ENCODE results near the gene MOCS2. TPM values are rescaled to one million over a fixed set of nuclear protein-coding genes. Genes with fewer than 3 reads are reported as not detected.
"Not testable (repeated sequence)": the region's sequence is repeated elsewhere in the genome, so short reads cannot be mapped to it uniquely, and the experiment has no call there.

MOCS2 gene, protein sequence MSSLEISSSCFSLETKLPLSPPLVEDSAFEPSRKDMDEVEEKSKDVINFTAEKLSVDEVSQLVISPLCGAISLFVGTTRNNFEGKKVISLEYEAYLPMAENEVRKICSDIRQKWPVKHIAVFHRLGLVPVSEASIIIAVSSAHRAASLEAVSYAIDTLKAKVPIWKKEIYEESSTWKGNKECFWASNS
- total RNA-seq (2014; rRNA removed; shearing (Covaris generic)) = 53.4 and 74.6 TPM in 2 replicates
- 45.1 and 47.7 TPM in 2 replicates for polyA plus RNA-seq (2015; cell fraction: cytosol; rRNA removed)
- 34.7 TPM in 2 replicates for polyA plus RNA-seq (2015; cell fraction: nucleus; rRNA removed)

DNA sequence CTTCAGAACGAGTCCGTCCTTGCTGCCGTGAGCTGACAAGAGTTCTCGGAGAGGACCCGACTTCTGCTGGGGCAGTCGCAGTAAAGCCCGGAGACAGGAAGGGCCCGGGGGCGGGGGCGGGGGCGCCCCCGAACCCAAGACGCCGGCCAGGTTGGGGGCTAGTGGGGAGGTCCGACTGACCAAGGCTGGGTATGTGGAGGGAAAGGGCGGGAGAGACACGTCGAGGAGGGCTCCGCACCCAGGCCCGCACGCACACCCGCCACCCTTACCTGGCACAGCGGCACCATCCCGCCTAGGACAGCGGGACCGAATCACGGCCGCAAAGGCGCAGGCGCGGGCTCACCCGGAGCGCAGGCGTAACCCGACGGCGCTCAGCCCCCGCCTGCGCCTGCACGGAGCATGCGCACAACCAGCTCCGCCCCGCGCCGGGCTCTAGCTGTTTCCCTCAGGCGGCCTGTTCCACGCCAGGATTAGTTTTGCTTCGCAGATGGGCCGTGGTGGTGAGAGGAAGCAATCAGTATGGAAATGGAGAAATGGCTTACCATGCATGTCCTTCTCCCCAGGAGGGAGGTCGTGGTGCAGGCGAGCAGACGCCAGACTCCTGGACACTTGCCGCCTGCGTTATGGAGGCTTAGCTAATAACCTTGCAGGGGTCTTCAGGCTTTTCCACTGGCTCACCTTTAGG is at the start of gene MOCS2:
Gene MOCS2, minus strand, starts transcription at position 315 of the 685 bp plus-strand sequence. CDS start 2,583 bp downstream, outside the sequence.
- in situ Hi-C loops (cut with HindIII; ENCODE audit: low pct_unique_long_range_greater_than_20kb, low sequenced_read_pairs) = no loop called here

DNA sequence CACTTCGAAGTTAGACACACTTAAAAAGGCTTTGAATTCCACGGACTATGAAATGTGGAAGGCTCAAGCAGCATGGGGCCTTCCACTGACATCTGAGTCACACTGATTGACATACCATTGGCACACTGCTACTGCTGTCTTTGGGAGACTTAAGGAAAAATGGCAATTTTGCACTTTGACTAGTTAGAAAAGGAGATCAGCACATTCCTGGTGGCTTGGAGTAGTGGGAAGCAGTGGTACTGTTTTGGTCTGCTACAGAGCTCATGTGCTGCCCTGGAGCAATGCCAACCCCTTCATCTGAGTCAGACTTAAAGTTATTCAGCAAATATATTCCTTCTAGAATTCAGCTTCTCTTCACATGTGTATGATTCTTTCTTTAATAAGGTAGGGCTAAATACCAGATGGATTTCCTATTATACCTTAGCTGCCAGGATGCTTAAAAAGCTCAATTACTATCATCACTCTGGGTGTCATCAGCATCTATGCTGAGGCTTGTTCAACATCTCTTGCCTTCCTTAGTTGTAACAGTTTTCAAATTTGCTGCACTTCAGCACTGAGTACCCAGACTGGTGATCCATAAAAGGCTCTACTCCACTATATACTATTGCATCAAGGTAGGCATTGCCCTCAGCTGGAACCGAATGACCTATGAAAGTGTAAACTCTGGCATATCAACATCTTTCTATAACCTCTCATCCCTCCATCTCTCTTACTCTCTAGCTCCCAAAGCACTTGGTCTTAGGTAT is 42.3 kb upstream of the MOCS2 start:
- DNase-seq (ENCODE audit: low read depth, low spot score) = no peak
- in situ Hi-C loops (cut with HindIII; ENCODE audit: low pct_unique_long_range_greater_than_20kb, low sequenced_read_pairs) = no loop called here

More for the DNA sequence above, at the start of gene MOCS2:
- peak; percentile 87 for DNase-seq (ENCODE audit: low read depth, low spot score)

DNA sequence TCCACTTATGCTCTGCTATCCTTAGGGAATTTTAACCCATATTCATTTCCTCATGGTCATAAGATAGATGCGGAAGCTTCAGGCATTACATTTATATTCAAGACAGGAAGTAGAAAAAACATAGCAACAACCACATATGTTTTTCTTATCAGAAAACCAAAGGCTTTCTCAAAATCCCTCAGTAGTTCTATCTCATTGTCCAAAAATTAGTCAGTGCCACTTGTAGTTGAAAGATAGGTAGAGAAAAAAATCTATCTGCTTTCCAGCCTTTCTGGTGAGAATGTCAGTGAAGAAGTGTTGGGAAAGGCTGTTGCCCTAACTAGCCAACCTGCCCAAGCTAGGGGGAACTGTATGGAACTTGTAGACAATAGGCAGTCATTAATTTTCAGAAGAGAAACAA is 23.5 kb upstream of the MOCS2 start:
- in situ Hi-C loops (cut with HindIII; ENCODE audit: low pct_unique_long_range_greater_than_20kb, low sequenced_read_pairs) = no loop called here
- DNase-seq (ENCODE audit: low read depth, low spot score) = no peak

DNA sequence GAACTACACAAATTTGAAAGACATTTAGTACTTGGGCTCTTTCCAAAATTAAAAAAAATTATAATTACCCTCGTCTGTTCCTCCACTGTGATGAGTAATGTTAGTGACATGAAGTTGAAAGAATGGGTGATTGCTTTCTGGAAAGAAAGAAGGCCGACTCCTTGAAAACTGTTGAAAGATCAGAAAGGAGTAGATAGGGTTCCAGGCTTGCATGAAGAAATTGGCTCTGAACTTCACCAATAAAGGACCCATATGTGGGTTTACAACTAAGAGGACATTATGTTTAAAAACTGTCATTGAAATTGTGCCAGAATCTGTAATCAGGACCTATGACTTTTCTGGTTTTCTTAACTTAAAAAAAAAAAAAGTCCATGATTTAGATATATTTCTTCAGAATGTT is 20.7 kb upstream of the MOCS2 start:
- in situ Hi-C loops (cut with HindIII; ENCODE audit: low pct_unique_long_range_greater_than_20kb, low sequenced_read_pairs) = no loop called here
- DNase-seq (ENCODE audit: low read depth, low spot score) = no peak

DNA sequence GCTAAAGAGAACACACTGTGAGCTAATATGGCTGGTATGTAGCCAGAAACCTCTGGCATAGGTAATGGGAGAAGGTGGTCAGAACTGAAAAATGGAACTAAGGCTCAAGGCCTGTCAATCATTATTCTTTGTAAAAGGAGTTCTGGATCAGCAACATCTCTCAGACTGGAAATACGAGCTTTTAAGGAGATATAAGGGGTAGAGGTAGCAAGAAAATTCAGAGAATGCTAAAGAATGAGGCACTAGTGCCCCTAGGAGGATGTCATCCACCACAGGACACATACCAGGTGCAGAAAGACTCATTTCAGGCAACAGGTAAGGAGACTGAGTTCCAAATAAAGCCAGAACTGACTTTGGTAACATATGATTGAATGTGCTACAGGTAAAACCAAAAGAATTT is 18.9 kb upstream of the MOCS2 start:
- no peak for DNase-seq (ENCODE audit: low read depth, low spot score)
- in situ Hi-C loops (cut with HindIII; ENCODE audit: low pct_unique_long_range_greater_than_20kb, low sequenced_read_pairs) = no loop called here

DNA sequence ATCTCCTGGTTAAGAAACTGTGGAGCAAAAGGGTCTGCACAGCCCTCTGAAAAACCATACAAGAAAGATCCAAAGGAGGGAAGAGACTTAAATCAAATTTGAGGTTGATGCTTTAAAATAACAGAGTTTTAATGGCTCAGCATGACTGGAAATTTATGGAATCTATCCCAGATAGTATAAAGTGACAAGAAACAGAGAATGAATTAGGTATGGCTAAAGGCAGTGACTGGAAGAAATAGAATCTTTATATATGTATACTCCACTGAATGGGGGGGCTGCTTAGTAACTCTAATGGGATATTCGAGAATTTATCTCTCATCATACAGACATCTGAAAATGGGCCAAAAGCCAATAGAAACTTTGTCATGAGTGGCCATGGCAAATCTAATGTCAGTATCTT is 17.6 kb upstream of the MOCS2 start:
- no peak for DNase-seq (ENCODE audit: low read depth, low spot score)
- in situ Hi-C loops (cut with HindIII; ENCODE audit: low pct_unique_long_range_greater_than_20kb, low sequenced_read_pairs) = no loop called here

DNA sequence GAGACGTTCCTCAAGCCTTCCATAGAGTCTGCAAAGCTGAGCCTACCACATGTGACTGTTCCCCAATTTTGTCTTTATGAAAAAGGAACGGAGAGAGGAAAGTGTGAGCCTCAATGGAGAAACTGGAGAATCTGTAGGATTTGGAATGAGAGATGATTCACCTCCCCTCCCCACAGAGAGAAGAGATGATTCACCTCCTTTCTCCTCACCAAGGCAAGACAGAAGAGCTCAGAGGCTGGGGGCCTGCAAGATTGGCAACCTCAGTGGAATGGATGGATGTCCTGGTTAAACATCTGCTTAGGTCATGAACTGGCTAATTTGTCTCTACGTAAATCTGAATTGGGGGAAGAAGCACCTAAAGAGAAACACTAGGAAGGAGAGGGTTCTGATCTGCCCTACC is 17.0 kb upstream of the MOCS2 start:
- in situ Hi-C loops (cut with HindIII; ENCODE audit: low pct_unique_long_range_greater_than_20kb, low sequenced_read_pairs) = no loop called here
- DNase-seq (ENCODE audit: low read depth, low spot score) = no peak

DNA sequence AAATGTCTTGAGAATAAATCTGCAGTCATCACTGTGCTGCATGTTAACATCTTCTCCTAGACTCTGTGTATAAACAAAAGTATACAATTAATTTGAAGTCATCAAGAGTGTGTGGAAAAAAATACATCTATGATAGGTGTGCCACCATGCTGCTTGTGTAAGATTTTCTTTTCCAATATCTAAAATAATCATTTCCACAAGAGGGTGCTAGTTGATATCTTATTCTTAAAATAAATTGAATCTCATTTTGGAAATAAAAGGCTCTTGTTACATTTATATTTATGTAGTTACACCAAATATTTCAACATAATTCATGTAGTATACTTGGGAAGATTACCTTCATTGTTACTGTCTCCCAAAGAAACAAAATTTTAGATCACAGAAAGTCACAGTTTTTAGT is 14.1 kb upstream of the MOCS2 start:
- peak; percentile 38 for DNase-seq (ENCODE audit: low read depth, low spot score)
- in situ Hi-C loops (cut with HindIII; ENCODE audit: low pct_unique_long_range_greater_than_20kb, low sequenced_read_pairs) = no loop called here

DNA sequence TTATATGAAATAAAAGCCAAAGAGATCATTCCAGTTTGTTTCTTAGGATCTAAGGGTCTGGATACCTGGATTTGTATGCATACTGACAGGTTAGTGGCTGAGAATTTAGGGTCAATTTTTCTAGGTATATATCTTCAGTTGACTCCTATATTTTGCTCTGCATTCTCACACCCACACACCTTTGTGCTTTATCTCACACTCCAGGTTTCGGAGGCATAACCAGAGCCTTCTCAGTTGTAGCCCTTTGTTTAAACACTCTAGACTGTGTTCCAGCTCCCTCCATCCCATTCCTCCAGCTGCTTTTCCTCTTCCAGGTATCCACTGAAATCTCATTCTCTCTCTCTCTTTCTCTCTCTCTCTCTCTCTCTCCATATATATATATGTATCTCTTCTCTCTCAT is 10.6 kb upstream of the MOCS2 start:
- in situ Hi-C loops (cut with HindIII; ENCODE audit: low pct_unique_long_range_greater_than_20kb, low sequenced_read_pairs) = no loop called here
- DNase-seq (ENCODE audit: low read depth, low spot score) = no peak

DNA sequence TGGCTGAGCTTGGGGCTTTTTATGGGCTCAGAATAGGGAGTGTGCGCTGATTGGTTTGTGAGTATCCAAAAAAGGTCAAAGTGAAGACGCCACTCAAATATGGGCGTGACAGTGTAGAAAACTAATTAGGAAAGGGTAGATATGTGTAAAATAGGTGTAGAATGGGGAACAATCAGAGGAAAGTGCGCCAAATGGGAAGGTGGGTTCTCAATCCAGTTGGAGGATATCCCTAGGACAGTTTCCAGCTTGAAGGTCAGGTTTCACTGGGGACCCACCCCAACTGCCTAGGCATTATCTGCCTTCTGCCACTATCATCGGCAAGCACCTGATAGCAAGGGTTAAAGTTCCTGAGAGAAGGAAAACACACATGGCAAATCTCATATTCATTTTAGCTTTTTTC is 9.3 kb upstream of the MOCS2 start:
- in situ Hi-C loops (cut with HindIII; ENCODE audit: low pct_unique_long_range_greater_than_20kb, low sequenced_read_pairs) = no loop called here
- DNase-seq (ENCODE audit: low read depth, low spot score) = no peak

DNA sequence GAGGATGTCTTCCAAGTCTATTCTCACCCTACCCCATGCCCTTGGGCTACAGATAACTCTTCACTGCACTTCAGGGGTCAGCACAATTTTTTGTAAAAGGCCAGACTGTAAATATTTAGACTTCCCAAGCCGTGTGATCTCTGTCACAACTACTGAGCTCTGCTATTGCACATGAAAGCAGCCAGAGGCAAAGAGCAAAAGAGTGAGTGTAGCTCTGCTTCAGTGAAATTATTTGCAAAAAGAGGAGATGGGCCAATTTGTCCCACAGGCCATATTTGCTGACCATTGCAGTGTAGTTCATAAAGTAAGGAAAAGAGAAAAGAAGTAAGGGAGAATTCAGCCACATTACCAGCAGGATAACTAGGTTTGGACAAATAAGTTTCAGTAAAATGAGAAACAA is 7.0 kb upstream of the MOCS2 start:
- in situ Hi-C loops (cut with HindIII; ENCODE audit: low pct_unique_long_range_greater_than_20kb, low sequenced_read_pairs) = no loop called here
- peak; percentile 22 for DNase-seq (ENCODE audit: low read depth, low spot score)

DNA sequence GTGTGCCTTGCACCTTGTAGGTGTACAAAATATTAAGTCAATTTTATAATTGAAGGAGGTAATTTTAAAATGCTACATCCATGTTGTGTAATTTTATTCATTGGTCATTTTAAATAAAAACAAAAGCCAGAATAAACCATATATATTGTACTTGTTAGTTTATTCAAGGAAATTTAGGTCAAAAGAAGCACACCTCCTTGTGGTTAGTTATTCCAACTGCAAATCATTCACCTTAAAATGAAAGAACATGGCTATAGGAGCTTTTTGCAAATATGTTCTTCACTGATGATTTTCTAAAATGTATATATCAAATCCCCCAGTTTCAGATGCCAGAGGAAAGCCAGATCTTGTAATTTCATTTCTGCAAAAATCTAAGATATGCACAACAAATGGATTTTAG is 5.4 kb upstream of the MOCS2 start:
- in situ Hi-C loops (cut with HindIII; ENCODE audit: low pct_unique_long_range_greater_than_20kb, low sequenced_read_pairs) = no loop called here
- peak; percentile 34 for DNase-seq (ENCODE audit: low read depth, low spot score)

DNA sequence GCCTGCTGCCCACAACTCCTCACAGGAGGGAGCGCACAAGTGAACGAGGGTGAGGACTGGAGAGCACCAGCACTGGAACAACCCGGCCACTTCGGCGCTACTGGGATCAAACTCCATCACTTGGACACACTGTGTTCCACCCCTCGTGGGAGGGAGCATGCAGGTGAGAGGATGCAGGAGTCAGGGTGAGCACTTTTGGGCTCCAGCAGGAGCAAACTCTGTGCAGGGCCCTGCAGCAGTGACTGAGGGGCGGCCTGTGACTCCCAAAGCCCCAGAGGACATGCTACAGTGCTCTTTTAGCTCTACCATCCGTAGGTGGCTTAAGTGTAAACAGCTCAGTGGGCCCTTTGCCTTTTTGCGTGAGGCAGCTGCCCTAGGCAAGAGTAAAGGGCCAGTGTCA is 4.4 kb upstream of the MOCS2 start:
- in situ Hi-C loops (cut with HindIII; ENCODE audit: low pct_unique_long_range_greater_than_20kb, low sequenced_read_pairs) = no loop called here
- no peak for DNase-seq (ENCODE audit: low read depth, low spot score)

DNA sequence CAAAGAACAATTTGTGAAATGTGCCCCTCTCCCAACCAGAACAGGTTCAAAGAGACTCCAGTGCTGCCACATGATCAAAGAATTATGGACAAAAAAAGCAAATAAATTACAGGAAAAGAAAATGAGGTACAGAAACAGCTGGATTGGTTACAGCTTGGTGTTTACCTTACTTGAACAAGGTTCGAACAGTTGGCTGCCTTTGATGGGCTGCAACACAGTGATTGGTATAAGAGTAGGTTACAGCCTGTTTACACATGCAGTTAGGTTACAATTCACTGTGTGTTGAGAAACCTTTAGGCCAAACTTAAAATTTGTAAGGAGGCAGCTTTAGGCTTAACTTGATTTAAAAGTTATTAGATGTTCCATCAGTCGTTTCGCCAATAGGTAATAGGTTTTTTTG is 3.4 kb upstream of the MOCS2 start:
- in situ Hi-C loops (cut with HindIII; ENCODE audit: low pct_unique_long_range_greater_than_20kb, low sequenced_read_pairs) = no loop called here
- no peak for DNase-seq (ENCODE audit: low read depth, low spot score)

DNA sequence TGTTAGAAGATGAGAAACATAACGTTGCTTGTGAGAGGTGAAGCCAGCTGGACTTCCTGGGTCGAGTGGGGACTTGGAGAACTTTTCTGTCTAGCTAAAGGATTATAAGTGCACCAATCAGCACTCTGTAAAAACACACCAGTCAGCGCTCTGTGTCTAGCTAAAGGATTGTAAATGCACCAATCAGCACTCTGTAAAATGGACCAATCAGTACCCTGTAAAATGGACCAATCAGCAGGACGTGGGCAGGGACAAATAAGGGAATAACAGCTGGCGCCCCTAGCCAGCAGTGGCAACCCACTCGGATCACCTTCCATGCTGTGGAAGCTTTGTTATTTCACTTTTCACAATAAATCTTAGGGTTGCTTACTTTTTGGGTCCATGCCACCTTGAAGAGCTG is 2.8 kb upstream of the MOCS2 start:
- in situ Hi-C loops (cut with HindIII; ENCODE audit: low pct_unique_long_range_greater_than_20kb, low sequenced_read_pairs); DNase-seq (ENCODE audit: low read depth, low spot score): not testable (repeated sequence)

DNA sequence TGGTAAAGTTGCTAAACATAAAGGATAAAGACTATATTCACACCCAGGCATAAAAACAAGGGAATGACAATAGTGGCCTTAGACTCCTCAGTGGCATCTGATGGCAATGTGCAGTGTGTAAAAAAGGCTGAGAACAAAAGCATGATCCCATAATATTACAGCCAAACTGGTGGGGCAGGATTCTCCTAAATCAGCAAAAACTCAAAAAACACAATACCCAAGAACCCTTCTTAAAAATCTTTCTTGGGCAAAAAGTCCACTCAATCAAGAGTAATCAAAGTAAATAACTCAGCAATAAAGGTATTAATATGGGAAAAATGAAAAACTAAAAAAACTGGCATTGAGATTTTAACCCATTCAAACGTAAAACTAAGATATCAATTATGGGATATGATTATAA is 1.6 kb upstream of the MOCS2 start:
- no peak for DNase-seq (ENCODE audit: low read depth, low spot score)
- in situ Hi-C loops (cut with HindIII; ENCODE audit: low pct_unique_long_range_greater_than_20kb, low sequenced_read_pairs) = no loop called here

DNA sequence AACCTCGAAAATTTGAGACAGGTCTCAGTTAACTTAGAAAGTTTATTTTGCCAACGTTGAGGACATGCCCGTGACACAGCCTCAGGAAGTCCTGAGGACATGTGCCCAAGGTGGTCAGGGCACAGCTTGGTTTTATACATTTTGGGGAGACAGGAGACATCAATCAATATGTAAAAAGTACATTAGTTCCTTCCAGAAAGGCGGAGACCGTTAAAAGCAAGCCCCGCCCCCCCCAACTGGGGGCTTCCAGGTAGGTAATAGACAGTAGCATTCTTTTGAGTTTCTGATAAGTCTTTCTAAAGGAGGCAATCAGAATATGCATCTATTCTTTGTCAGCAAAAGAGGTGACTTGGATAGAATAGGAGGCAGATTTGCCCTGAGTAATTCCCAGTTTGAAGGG is 599 bp upstream of the MOCS2 start:
- in situ Hi-C loops (cut with HindIII; ENCODE audit: low pct_unique_long_range_greater_than_20kb, low sequenced_read_pairs) = no loop called here
- no peak for DNase-seq (ENCODE audit: low read depth, low spot score)

DNA sequence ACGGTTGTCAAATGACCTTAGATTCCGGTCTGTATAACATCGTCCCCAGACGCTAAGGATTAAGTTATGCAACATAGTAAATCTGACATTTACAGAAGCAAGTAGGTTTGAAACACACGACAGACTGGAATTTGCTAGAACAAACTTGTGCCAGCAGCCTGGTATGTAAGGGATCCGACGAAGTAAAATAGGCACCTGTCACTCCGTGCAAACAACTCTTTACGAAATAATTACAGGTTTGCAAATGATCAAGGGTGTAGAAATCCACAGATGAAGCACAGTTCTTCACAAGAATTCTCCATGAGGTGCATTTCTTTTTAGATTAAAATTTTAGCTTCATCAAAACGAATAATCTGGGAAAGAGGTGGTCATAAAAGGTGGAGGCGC is 508 bp downstream of the MOCS2 start:
- in situ Hi-C loops (cut with HindIII; ENCODE audit: low pct_unique_long_range_greater_than_20kb, low sequenced_read_pairs) = no loop called here
- DNase-seq (ENCODE audit: low read depth, low spot score) = peak; percentile 25
